ENCODE measurements around the gene DNAH10. TPM values are rescaled to one million over a fixed set of nuclear protein-coding genes. Genes with fewer than 3 reads are reported as not detected.

The DNAH10 gene
- total RNA-seq, 2 donors from 2014 or later = 0.03 to 0.29 TPM

DNA sequence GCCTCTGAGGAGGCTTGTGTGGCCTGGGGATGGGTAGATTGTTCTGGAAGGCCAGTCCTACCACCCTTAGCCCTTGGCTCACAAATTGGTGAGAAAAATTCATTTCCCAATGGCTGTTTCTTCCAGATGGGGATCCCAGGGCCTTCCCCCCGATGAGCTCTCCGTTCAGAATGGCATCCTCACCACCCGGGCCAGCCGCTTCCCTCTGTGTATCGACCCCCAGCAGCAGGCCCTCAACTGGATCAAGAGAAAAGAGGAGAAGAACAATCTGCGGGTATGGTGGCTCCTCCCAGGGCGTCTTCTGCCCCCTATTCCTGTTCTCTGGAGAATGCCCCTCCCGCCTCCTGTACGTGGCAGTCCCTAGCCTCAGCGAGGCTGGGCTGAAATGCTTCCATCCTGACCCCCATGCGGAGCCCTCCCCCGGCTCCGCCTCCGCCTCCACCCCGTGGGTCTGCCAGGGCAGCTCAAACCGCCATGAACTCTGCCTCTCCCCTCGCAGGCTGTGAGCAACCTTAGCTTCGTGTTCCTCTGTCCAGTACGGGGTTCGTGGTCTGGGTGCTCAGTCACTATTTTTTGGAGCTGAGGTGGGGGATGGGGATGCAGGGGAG, 152.7 kb downstream of the DNAH10 start:
- intact Hi-C loops (cut with DNase I) = no loop called here
- no peak for ATAC-seq
- DNase-seq = no peak

DNA sequence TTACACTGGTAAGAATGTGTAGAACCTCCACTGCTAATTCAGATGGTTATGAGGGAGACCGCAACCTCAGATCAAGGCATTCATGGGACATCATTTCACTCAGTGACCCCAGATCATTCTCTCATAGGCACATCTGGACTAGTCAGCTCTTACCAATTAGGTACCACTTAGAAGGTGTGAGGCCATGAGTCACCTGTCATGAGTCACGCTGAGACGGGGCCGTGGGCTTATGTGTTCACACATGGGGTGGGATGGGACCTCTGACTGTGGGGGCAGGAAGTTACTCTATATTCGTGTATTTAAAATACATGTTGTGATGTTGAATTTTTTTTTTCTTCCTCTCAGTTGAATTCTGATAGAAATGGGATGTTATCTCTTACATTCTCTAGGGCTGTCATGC, 154.6 kb downstream of the DNAH10 start:
- ATAC-seq (no peak), DNase-seq (no peak)
- intact Hi-C loops (cut with DNase I) = no loop called here

DNA sequence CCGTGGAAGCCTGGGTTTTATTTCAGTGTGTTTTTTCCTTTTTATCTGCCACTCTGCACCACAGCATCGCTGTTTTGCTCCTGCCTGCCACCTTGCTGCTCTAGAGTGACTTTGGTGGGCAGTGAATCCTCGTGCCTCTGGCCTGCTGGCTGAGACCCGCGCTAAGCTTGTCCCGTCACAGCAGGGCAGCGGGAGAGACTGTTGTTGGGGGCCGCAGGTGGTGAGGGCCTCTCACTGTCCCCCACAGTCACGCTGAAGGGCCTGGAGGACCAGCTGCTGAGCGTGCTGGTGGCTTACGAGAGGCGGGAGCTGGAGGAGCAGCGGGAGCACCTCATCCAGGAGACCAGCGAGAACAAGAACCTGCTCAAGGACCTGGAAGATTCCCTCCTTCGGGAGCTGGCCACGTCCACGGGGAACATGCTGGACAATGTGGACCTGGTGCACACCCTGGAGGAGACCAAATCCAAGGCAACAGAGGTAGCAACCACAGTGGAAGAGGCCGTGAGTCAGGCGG, 155.3 kb downstream of the DNAH10 start:
- ATAC-seq (no peak), DNase-seq (no peak)
- intact Hi-C loops (cut with DNase I) = no loop called here

- DNase-seq (no peak), ATAC-seq (no peak)
- intact Hi-C loops (cut with DNase I) = no loop called here
Measured at GRCh38 chr12:123919980-123920360, 157.9 kb downstream of the DNAH10 start.

DNA sequence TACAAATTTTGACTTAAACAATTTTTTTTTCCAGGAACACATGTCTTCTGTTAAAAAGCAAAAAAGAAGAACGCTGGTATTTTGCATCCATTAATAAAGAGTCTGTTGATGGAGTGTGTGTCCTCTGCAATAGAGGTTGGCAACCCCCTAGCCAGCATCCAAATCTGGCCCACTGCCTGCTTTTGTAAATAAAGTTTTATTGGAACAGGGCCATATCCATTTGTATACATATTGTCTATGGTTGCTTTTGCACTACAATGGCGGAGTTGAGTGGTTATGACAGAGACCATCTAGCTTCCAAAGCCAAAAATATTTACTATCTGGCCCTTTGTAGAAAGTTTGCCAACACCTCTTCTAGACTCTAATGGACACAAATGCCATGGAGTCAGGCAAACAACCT, 160.9 kb downstream of the DNAH10 start:
- intact Hi-C loops (cut with DNase I) = no loop called here
- ATAC-seq = no peak
- DNase-seq = no peak

DNA sequence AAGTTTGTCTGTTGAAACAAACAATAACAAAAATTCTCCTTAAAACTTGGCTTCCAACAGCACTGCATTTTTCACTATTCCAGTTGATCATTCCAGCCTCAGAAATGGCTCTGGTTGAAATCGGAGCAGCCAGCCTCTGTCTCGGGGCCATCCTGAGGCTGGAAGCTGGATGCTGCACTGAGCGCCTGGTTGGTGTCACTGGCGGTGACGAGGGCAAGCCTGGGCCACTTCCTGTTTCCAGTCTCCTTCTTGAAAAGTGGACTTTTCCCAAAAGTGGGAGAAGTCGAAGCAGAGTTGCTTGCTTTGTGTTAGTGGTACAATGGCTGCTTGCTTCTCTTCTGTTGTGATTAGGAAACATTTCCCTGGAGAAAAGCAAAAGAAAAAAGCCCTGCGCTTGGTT, 161.8 kb downstream of the DNAH10 start:
- ATAC-seq = no peak
- intact Hi-C loops (cut with DNase I) = no loop called here
- DNase-seq = no peak

DNA sequence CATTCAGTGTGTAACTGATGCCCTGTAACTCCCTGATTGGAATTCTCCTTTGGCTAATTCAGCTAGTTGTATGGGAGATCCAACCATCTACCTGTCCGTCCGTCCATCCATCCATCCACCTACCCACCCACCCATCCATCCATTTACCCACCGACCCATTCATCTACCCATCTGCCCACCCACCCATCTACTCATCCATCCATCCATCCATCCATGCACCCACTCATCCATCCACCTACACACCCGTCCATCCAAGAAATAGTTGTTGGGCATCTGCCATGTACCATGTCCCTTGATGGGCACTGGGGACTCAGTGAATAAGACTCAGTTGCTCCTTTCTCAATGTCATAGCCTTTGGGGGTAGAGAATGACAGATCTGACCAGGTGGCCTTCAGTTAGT, 162.4 kb downstream of the DNAH10 start:
- ATAC-seq (no peak), DNase-seq (no peak)
- intact Hi-C loops (cut with DNase I) = no loop called here

DNA sequence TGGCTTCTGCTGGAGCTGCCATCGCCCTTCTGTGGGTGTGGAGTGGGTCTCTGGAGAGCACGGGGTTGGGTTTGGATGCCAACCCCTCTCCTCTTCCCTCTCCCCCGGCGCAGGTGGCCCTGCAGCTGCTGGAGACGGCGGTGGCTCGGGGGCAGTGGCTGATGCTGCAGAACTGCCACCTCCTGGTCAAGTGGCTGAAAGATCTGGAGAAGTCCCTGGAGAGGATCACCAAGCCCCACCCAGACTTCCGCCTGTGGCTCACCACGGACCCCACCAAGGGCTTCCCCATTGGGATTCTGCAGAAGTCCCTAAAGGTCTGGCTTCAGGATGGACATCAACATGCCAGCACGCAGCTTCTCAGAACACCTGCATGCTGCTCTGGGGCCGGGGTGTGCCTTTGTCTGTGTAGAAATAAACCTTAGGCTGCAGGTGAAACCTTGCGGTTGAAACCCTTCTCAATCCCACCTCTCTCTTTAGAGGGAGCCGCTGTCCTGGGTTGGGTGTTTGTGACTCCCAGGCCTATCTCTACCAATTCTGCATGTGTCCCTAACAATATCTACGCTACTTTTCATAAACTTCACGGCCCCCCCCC, 166.3 kb downstream of the DNAH10 start:
- intact Hi-C loops (cut with DNase I) = no loop called here
- DNase-seq (no peak), ATAC-seq (no peak)

GRCh38 chr12:123928897-123929296, 166.8 kb downstream of the DNAH10 start:
- intact Hi-C loops (cut with DNase I) = no loop called here
- ATAC-seq (no peak), DNase-seq (no peak)

- ATAC-seq (no peak), DNase-seq (no peak)
- intact Hi-C loops (cut with DNase I) = no loop called here
Measured at GRCh38 chr12:123929946-123930583, 168.0 kb downstream of the DNAH10 start.

- intact Hi-C loops (cut with DNase I) = no loop called here
Measured at GRCh38 chr12:123931686-123932321, 169.7 kb downstream of the DNAH10 start.

DNA sequence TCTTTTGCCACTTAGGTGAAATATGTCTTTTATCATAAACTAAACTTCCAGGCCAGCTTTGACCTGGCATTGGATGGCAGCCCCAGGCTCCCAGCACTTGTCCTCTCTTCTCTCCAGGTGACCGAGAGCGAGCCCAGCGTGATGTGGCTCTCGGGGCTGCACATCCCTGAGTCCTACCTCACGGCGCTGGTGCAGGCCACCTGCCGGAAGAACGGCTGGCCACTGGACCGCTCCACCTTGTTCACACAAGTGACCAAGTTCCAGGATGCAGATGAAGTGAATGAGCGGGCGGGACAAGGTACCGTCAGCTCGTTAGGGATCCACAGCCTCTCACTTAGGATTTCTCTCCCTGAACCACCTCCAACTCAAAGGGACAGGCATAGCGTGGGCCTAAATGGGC, 171.1 kb downstream of the DNAH10 start:
- DNase-seq (no peak), ATAC-seq (no peak)
- intact Hi-C loops (cut with DNase I) = no loop called here

More at GRCh38 chr12:123931686-123932321, 169.7 kb downstream of the DNAH10 start:
- ATAC-seq = no peak
- no peak for DNase-seq

DNA sequence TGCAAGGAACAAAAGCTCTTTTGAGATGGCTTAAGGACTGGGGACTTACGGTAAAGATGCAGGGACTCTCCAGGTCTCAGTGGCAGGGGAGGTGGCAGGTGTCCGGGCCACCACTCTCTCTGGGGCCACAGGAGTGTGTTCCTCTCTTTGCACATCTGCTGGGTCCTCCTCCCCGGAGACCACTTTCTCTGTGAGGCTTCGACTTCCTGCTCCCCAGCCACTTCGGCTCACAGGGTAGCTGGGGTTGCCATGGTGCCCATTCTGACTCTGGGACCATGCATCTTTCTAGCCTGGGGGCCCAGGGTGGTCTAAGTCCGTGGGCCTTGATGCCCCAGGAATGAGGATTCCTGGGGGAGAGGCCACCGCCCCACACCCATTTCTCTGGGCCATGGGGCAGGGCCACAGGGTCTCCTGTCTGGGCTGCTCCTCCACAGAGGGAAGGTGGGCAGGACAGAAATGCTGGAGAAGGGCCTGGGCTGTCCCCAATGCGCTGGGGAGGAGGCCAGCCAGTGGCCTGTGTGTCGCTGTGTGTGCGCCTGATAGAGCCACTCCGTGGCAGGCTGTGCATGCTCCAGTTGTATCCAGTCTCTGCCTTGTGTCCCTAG, 172.0 kb downstream of the DNAH10 start:
- intact Hi-C loops (cut with DNase I) = no loop called here
- no peak for ATAC-seq
- no peak for DNase-seq

GRCh38 chr12:123934829-123935228, 172.7 kb downstream of the DNAH10 start:
- ATAC-seq (no peak), DNase-seq (no peak)
- intact Hi-C loops (cut with DNase I) = no loop called here

DNA sequence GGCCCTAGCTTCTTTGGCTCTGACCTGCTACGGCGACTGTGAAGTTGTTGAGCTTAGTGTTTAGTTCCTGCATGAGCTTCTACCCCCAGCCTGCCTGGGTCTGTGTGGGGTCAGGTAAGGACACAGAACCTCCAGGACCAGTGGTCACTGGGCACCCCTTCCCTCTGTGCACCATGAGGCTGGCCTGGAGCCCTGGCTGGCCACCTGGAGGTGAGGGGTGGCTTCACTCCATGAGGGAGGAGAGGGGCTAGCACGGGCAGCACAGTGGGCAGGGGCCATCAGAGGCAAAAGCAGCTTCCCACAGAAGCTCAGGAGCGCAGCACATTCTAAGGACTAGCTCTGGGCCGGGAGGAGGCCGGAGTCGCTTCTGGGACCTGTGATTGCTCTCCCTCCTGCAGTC, 173.9 kb downstream of the DNAH10 start:
- intact Hi-C loops (cut with DNase I) = no loop called here
- no peak for DNase-seq
- no peak for ATAC-seq

DNA sequence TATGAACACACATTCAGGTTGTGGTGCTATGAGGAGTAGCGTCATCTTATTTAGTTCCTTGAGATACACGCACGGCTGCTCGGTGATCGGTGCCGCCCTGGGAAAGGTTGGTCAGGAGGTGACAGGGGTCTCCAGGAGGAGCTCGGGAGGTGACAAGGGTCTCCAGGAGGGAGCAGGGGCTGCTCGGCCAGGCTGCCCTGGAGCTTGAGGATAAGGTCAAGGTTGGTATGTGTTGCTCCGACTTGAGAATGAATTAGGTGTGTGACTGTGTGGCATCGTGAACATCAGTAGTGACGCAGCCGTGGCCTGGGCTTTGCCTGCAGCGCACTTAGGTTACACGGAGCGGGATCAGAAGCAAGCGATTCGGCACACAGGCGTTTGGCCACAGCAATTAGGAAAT, 174.4 kb downstream of the DNAH10 start:
- no peak for DNase-seq
- intact Hi-C loops (cut with DNase I) = no loop called here
- no peak for ATAC-seq

DNA sequence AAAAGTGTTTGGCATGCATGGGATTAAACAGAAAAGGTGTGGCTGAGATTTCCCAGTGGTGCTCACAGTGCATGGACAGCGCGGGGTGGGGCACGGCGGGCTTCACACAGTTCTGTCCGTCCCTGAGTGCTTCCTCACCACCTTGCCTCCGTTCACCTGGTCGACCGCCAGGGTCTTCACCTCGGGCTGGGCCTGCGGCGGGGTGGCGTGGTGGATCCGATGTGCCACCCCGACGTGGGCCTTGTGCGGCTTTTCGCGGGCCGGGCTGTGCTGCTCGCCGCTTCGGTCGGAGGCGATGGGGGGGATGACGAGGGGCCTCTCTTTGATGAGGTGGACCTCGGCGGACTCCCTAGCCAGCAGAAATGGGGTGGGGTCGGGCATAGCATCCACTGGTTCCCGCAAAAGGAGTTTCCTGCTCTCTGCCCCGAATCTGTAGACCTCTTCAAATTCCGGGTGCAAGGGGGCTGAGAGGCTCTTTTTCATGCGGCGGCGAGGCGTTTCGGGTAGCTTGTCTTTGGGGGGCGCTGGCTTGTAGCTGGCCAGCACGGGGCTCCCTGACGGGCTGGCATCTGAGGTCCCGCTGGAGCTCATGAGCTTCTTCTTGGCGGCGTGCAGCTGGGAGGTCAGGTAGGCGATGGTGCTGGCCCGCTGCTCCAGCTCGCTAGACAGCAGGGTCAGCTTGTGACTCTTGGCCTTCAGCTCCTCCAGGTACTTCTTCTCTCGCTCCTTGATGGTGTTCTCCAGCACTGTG, 175.0 kb downstream of the DNAH10 start:
- intact Hi-C loops (cut with DNase I) = no loop called here
- no peak for DNase-seq

GRCh38 chr12:123937707-123938591, 175.8 kb downstream of the DNAH10 start:
- peak; percentile 19 to 28 for ATAC-seq
- intact Hi-C loops (cut with DNase I) = no loop called here
- DNase-seq = no peak

More for the DNA sequence above, 175.0 kb downstream of the DNAH10 start:
- peak in 1 of 2 donors; percentile 19 for ATAC-seq

All from left cardiac atrium (tissue), 4 donors.